ENCODE results near the gene SFSWAP. TPM values are rescaled to one million over a fixed set of nuclear protein-coding genes. Genes with fewer than 3 reads are reported as not detected.

Gene SFSWAP
- total and polyA plus RNA-seq, 4 donors = 6.1 to 21.6 (median 10.1) TPM

DNA sequence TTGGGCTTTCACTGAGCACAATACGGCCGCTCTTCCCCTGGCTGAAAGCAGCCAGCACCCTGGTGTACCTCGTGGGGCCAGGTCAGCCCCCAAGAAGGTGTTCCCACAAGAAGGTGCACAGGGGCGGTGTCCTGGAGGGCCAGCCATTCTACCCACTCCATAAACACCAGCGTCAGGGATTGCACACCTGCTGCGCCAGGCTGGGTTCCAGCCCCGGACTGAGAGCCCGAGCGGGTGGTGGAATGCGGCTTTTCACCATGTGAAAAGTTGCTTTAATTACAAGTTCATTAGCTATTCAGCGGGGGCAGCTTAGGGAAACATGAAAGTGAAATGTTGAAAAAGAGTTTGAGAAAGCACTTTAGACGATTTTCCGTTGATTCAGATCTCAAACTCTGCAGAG, 99.8 kb downstream of the SFSWAP start:
- Histone ChIP-seq H3K27me3 (ENCODE audit: control insufficient read depth in 4 of 4, insufficient read depth in 4 of 4, low read length in 3 of 4) (no peaks in the 10 kb centered on the region), H3K36me3 (ENCODE audit: control insufficient read depth in 4 of 4, insufficient read depth in 3 of 4, low read depth in 1 of 4, low read length in 3 of 4) (no peaks in the 10 kb centered on the region), H3K4me1 (ENCODE audit: control insufficient read depth in 4 of 4, insufficient read depth in 4 of 4, low read length in 3 of 4) (no peaks in the 10 kb centered on the region), H3K9me3 (ENCODE audit: control insufficient read depth in 4 of 4, low read length in 3 of 4) (peaks cover 0 to 2% (median under 1%) of the 10 kb centered on the region in 4 donors), H3K9ac (ENCODE audit: low read depth in 1 of 2, low read length in 2 of 2) (no peak overlapping the region), H3K4me3 (ENCODE audit: low read depth in 1 of 3, low read length in 3 of 3) (no peak overlapping the region), H3K27ac (ENCODE audit: low read depth in 1 of 2, low read length in 2 of 2) (no peak overlapping the region)
- WGBS = 71% methylated on average over 13 of the region's 13 CpGs
- TF ChIP-seq REST (IDR thresholded peaks at IDR 0.05) (no peak), RAD21 (IDR thresholded peaks at IDR 0.05) (no peak), SP1 (IDR thresholded peaks at IDR 0.05) (no peak), NR2F2 (IDR thresholded peaks at IDR 0.05) (no peak), MAX (IDR thresholded peaks at IDR 0.05) (no peak), YY1 (IDR thresholded peaks at IDR 0.05) (no peak), CTCF (IDR thresholded peaks at IDR 0.05; ENCODE audit: low read depth, low read length, missing input control) (no peak), FOXA1 (IDR thresholded peaks at IDR 0.05) (no peak), ZBTB33 (IDR thresholded peaks at IDR 0.05) (no peak), EGR1 (IDR thresholded peaks at IDR 0.05; ENCODE audit: low read depth in 2 of 2) (no peak), HNF4G (IDR thresholded peaks at IDR 0.05) (no peak), RXRA (IDR thresholded peaks at IDR 0.05) (no peak), FOXA2 (IDR thresholded peaks at IDR 0.05) (no peak)
- TF ChIP-seq, protein P1, sequence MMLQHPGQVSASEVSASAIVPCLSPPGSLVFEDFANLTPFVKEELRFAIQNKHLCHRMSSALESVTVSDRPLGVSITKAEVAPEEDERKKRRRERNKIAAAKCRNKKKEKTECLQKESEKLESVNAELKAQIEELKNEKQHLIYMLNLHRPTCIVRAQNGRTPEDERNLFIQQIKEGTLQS (IDR thresholded peaks at IDR 0.05) = no peak
- no peak for DNase-seq (ENCODE audit: low spot score)

DNA sequence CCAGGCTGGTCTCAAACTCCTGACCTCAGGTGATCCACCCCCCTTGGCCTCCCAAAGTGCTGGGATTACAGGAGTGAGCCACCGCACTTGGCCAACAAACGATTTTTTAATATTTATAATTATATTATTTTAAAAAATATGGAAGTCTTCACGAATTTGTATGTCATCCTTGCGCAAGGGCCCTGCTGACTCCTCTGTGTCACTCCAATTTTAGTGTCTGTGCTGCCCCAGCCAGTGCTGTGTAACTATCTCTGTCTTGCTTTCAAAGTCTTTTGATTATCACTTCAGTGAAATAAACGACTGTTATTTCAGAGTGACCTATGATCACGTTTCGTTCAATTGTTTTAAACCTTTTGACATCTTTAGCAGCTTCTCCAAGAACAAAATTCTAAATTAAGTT, 104.2 kb downstream of the SFSWAP start:
- H3K4me1 ChIP-seq (ENCODE audit: control insufficient read depth in 4 of 4, insufficient read depth in 4 of 4, low read length in 3 of 4) = no peaks in the 10 kb centered on the region
- no peak for DNase-seq (ENCODE audit: low spot score)
- no peak overlapping the region for H3K4me3 ChIP-seq (ENCODE audit: low read depth in 1 of 3, low read length in 3 of 3)
- WGBS = 86% methylated on average over 7 of the region's 7 CpGs
- H3K27ac ChIP-seq (ENCODE audit: low read depth in 1 of 2, low read length in 2 of 2) = no peak overlapping the region
- H3K9ac ChIP-seq (ENCODE audit: low read depth in 1 of 2, low read length in 2 of 2) = no peak overlapping the region
- no peaks in the 10 kb centered on the region for H3K27me3 ChIP-seq (ENCODE audit: control insufficient read depth in 4 of 4, insufficient read depth in 4 of 4, low read length in 3 of 4)
- H3K9me3 ChIP-seq (ENCODE audit: control insufficient read depth in 4 of 4, low read length in 3 of 4) = peaks cover 0 to 2% (median under 1%) of the 10 kb centered on the region in 4 donors
- TF ChIP-seq FOXA1 (IDR thresholded peaks at IDR 0.05) (no peak), EGR1 (IDR thresholded peaks at IDR 0.05; ENCODE audit: low read depth in 2 of 2) (no peak), REST (IDR thresholded peaks at IDR 0.05) (no peak), ZBTB33 (IDR thresholded peaks at IDR 0.05) (no peak), JUND (IDR thresholded peaks at IDR 0.05) (no peak)
- no peaks in the 10 kb centered on the region for H3K36me3 ChIP-seq (ENCODE audit: control insufficient read depth in 4 of 4, insufficient read depth in 3 of 4, low read depth in 1 of 4, low read length in 3 of 4)
